Pancreas (tissue), 10 donors: Measurements from ENCODE around the gene PLLP. TPM values are rescaled to one million over a fixed set of nuclear protein-coding genes. Genes with fewer than 3 reads are reported as not detected.
A peak's percentile ranks its signal among the peaks of the same experiment; 100 is the strongest.

ENCODE experiments used
- ATAC-seq, 4 donors: fragments of 200-7000 bp; cut with Tn5 transposase; one replicate each; pipeline versions ENCODE4 v1.8.0 to v1.9.1; 2020; ENCODE audit warnings: mild to moderate bottlenecking in 4 of 4, moderate library complexity in 4 of 4
- DNase-seq, 6 donors: peaks; one replicate each; pipeline ENCODE4 v3.0.0-alpha.2; 2020
- FAIRE-seq: peaks from 2 replicates; lab custom pipeline; 2012; peaks lifted over from hg19 to GRCh38; lab: Jason Lieb, UNC
- H3K27ac ChIP-seq, 4 donors: fragments of 200-600 bp; sonication (generic); 1 replicate in 3 of 4; 2 replicates in 1 of 4; pipeline versions ENCODE4 v1.5.0 to v1.8.0; 2020
- H3K27me3 ChIP-seq, 4 donors: fragments of 200-600 bp; one replicate each; pipeline ENCODE4 v1.8.0; 2021
- H3K36me3 ChIP-seq, 3 donors: fragments of 200-600 bp; sonication (generic) in 1 of 3; one replicate each; pipeline versions ENCODE4 v1.5.0 to v1.8.0; 2020 to 2021
- H3K4me1 ChIP-seq, 3 donors: fragments of 200-600 bp; one replicate each; pipeline ENCODE4 v1.8.0; 2021
- H3K4me3 ChIP-seq, 4 donors: fragments of 200-600 bp; sonication (generic) in 2 of 4; one replicate each; pipeline versions ENCODE4 v1.5.0 to v1.8.0; 2020 to 2021
- H3K9me3 ChIP-seq, 4 donors: fragments of 200-600 bp; one replicate each; pipeline ENCODE4 v1.8.0; 2021
- CTCF ChIP-seq, 4 donors: fragments of 200-600 bp; sonication (generic) in 3 of 4; IDR thresholded peaks; one replicate each; pipeline versions ENCODE4 v1.5.0 to v1.8.0; 2021; ENCODE audit warnings: antibody characterized with exemption in 4 of 4
- WGBS, 2 donors: extraction: QIAGEN DNeasy Blood & Tissue Kit; methylation state at CpG; one replicate each; pipeline ENCODE4 v1.1.7; 2013; 5-methylcytosine and 5-hydroxymethylcytosine counted together
- intact Hi-C, 3 donors: fragments of 100-400 bp; cut with DNase I; formaldehyde crosslinking; loops; one replicate each; pipeline versions ENCODE4 v1.11.1 to v1.14.2; 2022
- polyA plus RNA-seq, 2 donors: library from polyadenylated mRNA; stranded (reverse); fragments of 200-250 nt; gene quantifications; one replicate each; pipeline ENCODE4 v1.2.3, GENCODE V29; 2013
- total RNA-seq, 6 donors: library from RNA; stranded (reverse); fragmentation: NEBNext Ultra II Directional in 4 of 6; extraction: Animal tissue kit (Norgen Biotek cat#: 25700) in 4 of 6; gene quantifications; one replicate each; pipeline versions ENCODE4 v1.2.1 to v1.2.4, GENCODE V29; 2021 to 2023
- donor health status: healthy with polysubstance abuse.
- donor health status: DM: no; HTN: no; CAD: no; lungs with moderate emphysema.
- donor health status: DM: no; HTN: no; CAD: no.
- donor health status: control.
- donor health status: control.
- donor health status: Bipolar disorder and iron deficiency.
- donor health status: DM: yes; HTN: yes; CAD: no.
- donor health status: DM: no; HTN: no; CAD: no.
- donor health status: DM: no; HTN: no; CAD: no.
- donor health status: DM: yes; HTN: yes; CAD: no.

PLLP gene
- total and polyA plus RNA-seq, 8 donors = 10.8 to 34.3 (median 24.1) TPM

- H3K27me3 ChIP-seq = no peaks in the 10 kb centered on the region
- TF ChIP-seq CTCF (IDR thresholded peaks at IDR 0.05) = no peak
- H3K4me3 ChIP-seq = peak overlapping the region in 2 of 4 donors; percentile 64 to 82
- no peaks in the 10 kb centered on the region for H3K9me3 ChIP-seq
- ATAC-seq (peak in 1 of 4 donors; percentile 3), FAIRE-seq (no peak), DNase-seq (no peak)
- intact Hi-C loops = no loop called here
- H3K36me3 ChIP-seq = no peaks in the 10 kb centered on the region
- peak overlapping the region in 3 of 4 donors; percentile 54 to 75 (median 69) for H3K27ac ChIP-seq
- peaks cover 7 to 21% (median 20%) of the 10 kb centered on the region in 3 donors for H3K4me1 ChIP-seq
- WGBS, 2 donors = 30 to 36% methylated on average over 8 of the region's 8 CpGs
These were observed 1.8 kb downstream of the PLLP start for GRCh38 chr16:57282510-57283213.

- no peak for ATAC-seq
- Histone ChIP-seq H3K4me1 (peaks cover 7 to 27% (median 21%) of the 10 kb centered on the region in 3 donors), H3K4me3 (no peak overlapping the region), H3K27ac (no peak overlapping the region), H3K9me3 (no peaks in the 10 kb centered on the region), H3K36me3 (no peaks in the 10 kb centered on the region), H3K27me3 (no peaks in the 10 kb centered on the region)
- no peak for FAIRE-seq
- WGBS, 2 donors = 91 to 98% methylated on average over 3 of the region's 3 CpGs
- intact Hi-C loops = no loop called here
- DNase-seq = no peak
- no peak for TF ChIP-seq CTCF (IDR thresholded peaks at IDR 0.05)
These were observed 2.7 kb downstream of the PLLP start for GRCh38 chr16:57281791-57282190.

- 31 to 33% methylated on average over 7 of the region's 7 CpGs for WGBS, 2 donors
- no peaks in the 10 kb centered on the region for H3K27me3 ChIP-seq
- peak overlapping the region in 2 of 4 donors; percentile 22 to 47 for H3K27ac ChIP-seq
- no peak overlapping the region for H3K4me3 ChIP-seq
- peak in 1 of 6 donors; percentile 34 for DNase-seq
- FAIRE-seq = no peak
- TF ChIP-seq CTCF (IDR thresholded peaks at IDR 0.05) = no peak
- peaks cover 7 to 28% (median 21%) of the 10 kb centered on the region in 3 donors for H3K4me1 ChIP-seq
- H3K36me3 ChIP-seq = no peaks in the 10 kb centered on the region
- no peaks in the 10 kb centered on the region for H3K9me3 ChIP-seq
- ATAC-seq = peak in 2 of 4 donors; percentile 17 to 22
- intact Hi-C loops = no loop called here
These were observed 4.5 kb downstream of the PLLP start for GRCh38 chr16:57279780-57280638.

- Histone ChIP-seq H3K9me3 (no peaks in the 10 kb centered on the region), H3K27me3 (no peaks in the 10 kb centered on the region), H3K27ac (no peak overlapping the region), H3K4me3 (no peak overlapping the region), H3K36me3 (no peaks in the 10 kb centered on the region), H3K4me1 (peaks cover 7 to 32% (median 21%) of the 10 kb centered on the region in 3 donors)
- intact Hi-C loops = no loop called here
- ATAC-seq = no peak
- DNase-seq = peak in 1 of 6 donors; percentile 12
- TF ChIP-seq CTCF (IDR thresholded peaks at IDR 0.05) = no peak
- WGBS, 2 donors = 64 to 70% methylated on average over 4 of the region's 4 CpGs
- FAIRE-seq = no peak
These were observed 6.0 kb downstream of the PLLP start for GRCh38 chr16:57278494-57278893.
